Thyroid gland (tissue), 4 donors: Measurements from ENCODE around the gene SLC30A1. TPM values are rescaled to one million over a fixed set of nuclear protein-coding genes. Genes with fewer than 3 reads are reported as not detected.

ENCODE experiments used
- DNase-seq, 2 donors: peaks; one replicate each; pipeline ENCODE4 v3.0.0-alpha.2; 2019
- H3K27ac ChIP-seq, 3 donors: fragments of 200-600 bp; sonication (generic); 1 replicate in 2 of 3; 2 replicates in 1 of 3; pipeline ENCODE4 v1.5.1; 2016 to 2019; ENCODE audit warnings: mild to moderate bottlenecking in 1 of 3, moderate library complexity in 1 of 3
- H3K27me3 ChIP-seq: fragments of 200-600 bp; sonication (generic); one replicate; pipeline ENCODE4 v1.5.1; 2019
- H3K36me3 ChIP-seq, 2 donors: fragments of 200-600 bp; sonication (generic); one replicate each; pipeline ENCODE4 v1.5.1; 2016 to 2019
- H3K4me1 ChIP-seq, 2 donors: fragments of 200-600 bp; sonication (generic); one replicate each; pipeline ENCODE4 v1.5.1; 2017 to 2019
- H3K4me3 ChIP-seq, 3 donors: fragments of 200-600 bp; sonication (generic); replicated peaks in 1 of 3; 1 replicate in 2 of 3; 2 replicates in 1 of 3; pipeline ENCODE4 v1.5.1; 2016; ENCODE audit warnings: mild to moderate bottlenecking in 1 of 3
- H3K9me3 ChIP-seq: fragments of 200-600 bp; sonication (generic); one replicate; pipeline ENCODE4 v1.5.1; 2017
- POLR2A ChIP-seq, 2 donors: fragments of 450-650 bp; IDR thresholded peaks; one replicate each; pipeline ENCODE4 v1.6.1; 2017; ENCODE audit warnings: antibody characterized with exemption in 2 of 2, mild to moderate bottlenecking in 2 of 2, moderate library complexity in 1 of 2
- WGBS, 2 donors: methylation state at CpG; one replicate each; pipeline ENCODE4 v1.1.5; 2017; 5-methylcytosine and 5-hydroxymethylcytosine counted together
- intact Hi-C: fragments of 100-400 bp; cut with DNase I; formaldehyde crosslinking; loops from one replicate; pipeline ENCODE4 v1.15.1; 2023
- total RNA-seq, 4 donors: library from RNA; depleted of rRNA; stranded (reverse); fragments of >200 nt; gene quantifications; one replicate each; pipeline ENCODE4 v1.2.3, GENCODE V29; 2016
- TF ChIP-seq, protein P1 (sequence below), 6 experiments: fragments of 200-600 bp in 3 of 6; fragments of 450-650 bp in 3 of 6; sonication (generic) in 3 of 6; IDR thresholded peaks; one replicate each; pipeline ENCODE4 v1.5.1; 2016 to 2019; ENCODE audit warnings: antibody characterized with exemption in 6 of 6, mild to moderate bottlenecking in 2 of 6, inconsistent platforms in 1 of 6, moderate library complexity in 1 of 6

SLC30A1 gene
- total RNA-seq, 4 donors from 2014 or later = 22.7 to 36.0 (median 32.4) TPM

DNA sequence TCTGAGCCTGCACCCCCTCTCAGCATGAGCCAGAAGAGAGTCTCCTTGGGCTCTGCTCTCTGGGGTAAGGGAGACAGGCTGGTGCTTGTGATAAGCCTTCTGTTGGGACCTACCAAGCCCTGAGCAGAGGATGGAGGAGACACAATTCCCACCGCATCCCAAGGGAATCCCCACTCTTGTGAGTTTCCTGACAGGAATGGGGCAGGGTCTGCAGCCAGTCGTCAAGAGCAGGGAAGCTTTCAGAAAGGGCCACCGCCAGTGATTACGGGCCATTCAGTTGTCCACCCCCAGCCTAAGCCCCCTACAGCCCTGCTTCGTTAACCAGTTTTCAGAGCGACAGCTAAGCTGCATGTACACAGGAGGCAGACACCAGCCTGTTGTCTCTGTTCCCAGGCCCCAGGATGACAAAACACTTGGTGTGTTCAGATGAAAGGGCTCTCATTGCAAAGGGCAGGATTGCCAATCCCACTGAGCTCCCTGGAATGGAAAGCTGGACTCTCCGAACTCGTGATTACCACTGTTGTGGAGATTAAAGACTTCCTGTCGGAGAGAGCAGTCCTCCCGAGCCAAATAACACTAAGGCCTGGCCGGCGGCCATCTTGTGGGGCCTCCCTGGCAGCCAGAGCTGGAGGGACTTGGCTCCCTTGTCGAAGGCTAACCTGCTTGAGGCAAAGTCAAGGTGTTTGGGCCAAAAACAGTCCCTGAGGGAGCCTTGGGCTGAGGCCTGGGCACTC lies 37.4 kb upstream of the SLC30A1 start:
- no peaks in the 10 kb centered on the region for H3K36me3 ChIP-seq
- intact Hi-C loops = no loop called here
- H3K27me3 ChIP-seq = no peaks in the 10 kb centered on the region
- no peak overlapping the region for H3K27ac ChIP-seq
- H3K4me3 ChIP-seq = no peak overlapping the region
- peaks cover 6 to 11% of the 10 kb centered on the region in 2 donors for H3K4me1 ChIP-seq
- H3K9me3 ChIP-seq = no peaks in the 10 kb centered on the region
- TF ChIP-seq, protein P1, sequence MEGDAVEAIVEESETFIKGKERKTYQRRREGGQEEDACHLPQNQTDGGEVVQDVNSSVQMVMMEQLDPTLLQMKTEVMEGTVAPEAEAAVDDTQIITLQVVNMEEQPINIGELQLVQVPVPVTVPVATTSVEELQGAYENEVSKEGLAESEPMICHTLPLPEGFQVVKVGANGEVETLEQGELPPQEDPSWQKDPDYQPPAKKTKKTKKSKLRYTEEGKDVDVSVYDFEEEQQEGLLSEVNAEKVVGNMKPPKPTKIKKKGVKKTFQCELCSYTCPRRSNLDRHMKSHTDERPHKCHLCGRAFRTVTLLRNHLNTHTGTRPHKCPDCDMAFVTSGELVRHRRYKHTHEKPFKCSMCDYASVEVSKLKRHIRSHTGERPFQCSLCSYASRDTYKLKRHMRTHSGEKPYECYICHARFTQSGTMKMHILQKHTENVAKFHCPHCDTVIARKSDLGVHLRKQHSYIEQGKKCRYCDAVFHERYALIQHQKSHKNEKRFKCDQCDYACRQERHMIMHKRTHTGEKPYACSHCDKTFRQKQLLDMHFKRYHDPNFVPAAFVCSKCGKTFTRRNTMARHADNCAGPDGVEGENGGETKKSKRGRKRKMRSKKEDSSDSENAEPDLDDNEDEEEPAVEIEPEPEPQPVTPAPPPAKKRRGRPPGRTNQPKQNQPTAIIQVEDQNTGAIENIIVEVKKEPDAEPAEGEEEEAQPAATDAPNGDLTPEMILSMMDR (IDR thresholded peaks at IDR 0.05) = no peak
- no peak for TF ChIP-seq POLR2A (IDR thresholded peaks at IDR 0.05)
- 76 to 83% methylated on average over 9 to 13 of the region's 13 CpGs for WGBS, 2 donors
- DNase-seq = no peak

DNA sequence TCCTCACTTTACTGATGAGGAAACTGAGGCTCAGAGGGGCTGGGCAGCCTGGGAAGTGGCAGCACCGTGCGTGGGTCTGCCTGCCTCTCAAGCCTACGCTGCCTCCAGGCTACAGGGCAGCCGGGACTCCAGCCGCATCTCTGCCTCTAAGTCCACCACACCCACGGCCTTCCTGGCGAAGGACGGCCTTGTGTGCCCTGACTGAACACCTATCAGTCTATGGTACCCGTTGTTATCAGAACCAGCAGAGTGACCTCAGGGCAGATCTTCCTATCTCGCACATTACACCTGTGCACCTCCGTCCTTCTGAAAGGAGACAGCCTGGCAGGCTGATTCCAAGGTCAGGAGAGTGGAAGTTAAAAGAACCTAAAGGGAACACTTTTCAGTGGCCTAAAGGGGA lies 35.7 kb upstream of the SLC30A1 start:
- TF ChIP-seq, protein P1 (IDR thresholded peaks at IDR 0.05) = no peak
- no peak for TF ChIP-seq POLR2A (IDR thresholded peaks at IDR 0.05)
- intact Hi-C loops = no loop called here

DNA sequence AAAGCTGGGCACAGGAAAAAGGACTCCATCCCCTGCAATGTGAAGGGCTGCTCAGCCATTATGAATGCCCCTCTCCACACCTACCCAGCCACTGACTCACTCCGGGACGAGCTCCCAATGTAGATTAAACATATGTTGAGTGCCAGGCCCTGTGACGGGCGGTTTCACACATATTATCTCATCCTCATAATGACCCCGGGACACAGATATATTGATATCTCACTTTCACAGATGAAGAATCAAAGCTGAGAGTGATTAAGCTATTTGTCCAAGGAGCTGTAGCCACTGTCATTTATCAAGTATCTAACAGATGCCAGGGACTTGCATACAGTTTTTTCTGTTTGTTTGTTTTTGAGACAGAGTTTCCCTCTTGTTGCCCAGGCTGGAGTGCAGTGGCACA lies 35.0 kb upstream of the SLC30A1 start:
- Histone ChIP-seq H3K27ac (no peak overlapping the region), H3K27me3 (no peaks in the 10 kb centered on the region), H3K36me3 (no peaks in the 10 kb centered on the region), H3K9me3 (no peaks in the 10 kb centered on the region), H3K4me3 (no peak overlapping the region), H3K4me1 (peaks cover 13 to 18% of the 10 kb centered on the region in 2 donors)
- WGBS, 2 donors = 91 to 94% methylated on average over 5 of the region's 5 CpGs
- DNase-seq = no peak
- intact Hi-C loops = no loop called here
- TF ChIP-seq, protein P1 (IDR thresholded peaks at IDR 0.05) = no peak
- TF ChIP-seq POLR2A (IDR thresholded peaks at IDR 0.05) = no peak

More for the DNA sequence above, 35.7 kb upstream of the SLC30A1 start:
- H3K9me3 ChIP-seq = no peaks in the 10 kb centered on the region
- no peak overlapping the region for H3K4me3 ChIP-seq
- 89 to 90% methylated on average over 11 of the region's 11 CpGs for WGBS, 2 donors
- H3K36me3 ChIP-seq = no peaks in the 10 kb centered on the region
- no peak for DNase-seq
- H3K4me1 ChIP-seq = peaks cover 13 to 18% of the 10 kb centered on the region in 2 donors
- H3K27ac ChIP-seq = no peak overlapping the region
- no peaks in the 10 kb centered on the region for H3K27me3 ChIP-seq

DNA sequence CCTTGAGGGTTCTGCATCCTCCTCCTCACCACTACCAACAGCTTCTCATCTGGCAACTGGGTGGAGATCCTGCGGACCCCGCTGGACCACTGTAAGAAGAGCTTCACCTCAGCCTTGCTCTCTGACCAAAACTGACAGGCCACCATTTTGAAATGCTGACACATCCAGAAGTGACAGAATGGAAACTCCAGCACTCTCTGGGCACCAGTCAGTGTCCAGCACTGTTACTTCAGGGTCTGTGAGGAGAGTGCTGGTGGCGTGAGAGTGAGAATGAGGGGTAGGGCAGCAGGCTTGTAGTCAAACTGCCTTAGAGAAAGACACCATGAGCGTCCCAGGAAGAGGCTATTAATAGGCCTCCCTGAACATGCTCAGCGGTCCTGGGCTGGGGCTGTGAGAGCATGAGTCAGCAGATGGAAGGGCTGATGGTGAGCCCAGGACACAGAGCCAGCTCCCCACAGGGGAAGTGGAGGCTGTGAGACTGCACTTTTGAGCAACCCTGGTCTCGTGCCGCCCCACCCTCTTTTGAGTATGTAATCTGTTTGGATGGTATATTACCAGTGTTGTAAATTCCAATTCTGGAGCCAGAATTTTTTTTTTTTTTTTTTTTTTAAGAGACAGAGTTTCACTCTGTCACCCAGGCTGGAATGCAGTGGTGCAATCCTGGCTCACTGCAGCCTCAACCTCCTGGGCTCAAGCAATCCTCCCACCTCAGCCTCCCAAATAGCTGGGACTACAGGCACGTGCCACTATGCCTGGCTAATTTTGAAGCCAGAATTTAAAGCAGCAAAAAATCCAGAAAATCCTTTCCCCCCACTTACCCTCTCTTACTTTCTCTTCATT lies 34.4 kb upstream of the SLC30A1 start:
- TF ChIP-seq POLR2A (IDR thresholded peaks at IDR 0.05) = no peak
- TF ChIP-seq, protein P1 (IDR thresholded peaks at IDR 0.05) = no peak
- WGBS, 2 donors = 78 to 85% methylated on average over 8 of the region's 8 CpGs
- peak; percentile 56 for DNase-seq
- H3K4me1 ChIP-seq = peaks cover 13 to 18% of the 10 kb centered on the region in 2 donors
- no peak overlapping the region for H3K4me3 ChIP-seq
- H3K27ac ChIP-seq = peak overlapping the region in 1 of 3 donors; percentile 52
- no peaks in the 10 kb centered on the region for H3K36me3 ChIP-seq
- intact Hi-C loops = no loop called here
- no peaks in the 10 kb centered on the region for H3K9me3 ChIP-seq
- no peaks in the 10 kb centered on the region for H3K27me3 ChIP-seq

DNA sequence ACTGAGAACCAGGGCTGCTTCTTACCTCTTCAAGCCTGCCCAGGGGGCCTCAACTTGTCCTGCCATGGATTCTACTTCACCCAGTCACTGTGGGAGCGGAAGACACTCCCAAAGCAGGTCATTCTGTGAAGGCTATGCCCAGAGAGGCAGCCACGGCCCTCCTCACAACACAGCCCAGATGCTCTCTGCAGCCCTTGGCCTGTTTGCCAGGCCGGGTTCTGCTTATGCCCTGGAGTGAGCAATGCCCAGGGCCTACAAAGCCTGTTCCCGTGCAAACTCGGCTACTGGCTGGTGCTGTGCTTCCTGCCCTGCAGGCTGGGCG lies 33.8 kb upstream of the SLC30A1 start:
- no peaks in the 10 kb centered on the region for H3K27me3 ChIP-seq
- no peaks in the 10 kb centered on the region for H3K36me3 ChIP-seq
- peaks cover 13 to 18% of the 10 kb centered on the region in 2 donors for H3K4me1 ChIP-seq
- 100% methylated on average over 3 to 6 of the region's 6 CpGs for WGBS, 2 donors
- H3K4me3 ChIP-seq = no peak overlapping the region
- DNase-seq = no peak
- TF ChIP-seq, protein P1 (IDR thresholded peaks at IDR 0.05) = no peak
- no peak for TF ChIP-seq POLR2A (IDR thresholded peaks at IDR 0.05)
- H3K9me3 ChIP-seq = no peaks in the 10 kb centered on the region
- H3K27ac ChIP-seq = peak overlapping the region in 1 of 3 donors; percentile 52
- intact Hi-C loops = no loop called here
